HK-2 (cell line): Measurements from ENCODE around the gene THAP4.

Experiments
- DNase-seq: peaks from one replicate; pipeline ENCODE4 v3.0.0-alpha.2; 2018; ENCODE audit not compliant: unreplicated experiment

Gene THAP4

GRCh38 chr2:241564596-241565410 lies 72.2 kb downstream of the THAP4 start:
- DNase-seq = no peak

- no peak for DNase-seq
Observed at GRCh38 chr2:241563981-241564595, 72.9 kb downstream of the THAP4 start.

GRCh38 chr2:241563571-241563980 lies 73.4 kb downstream of the THAP4 start:
- DNase-seq = no peak

GRCh38 chr2:241563031-241563507 lies 73.9 kb downstream of the THAP4 start:
- DNase-seq = no peak

GRCh38 chr2:241562269-241562891 lies 74.6 kb downstream of the THAP4 start:
- DNase-seq = no peak

GRCh38 chr2:241561832-241562231 lies 75.1 kb downstream of the THAP4 start:
- peak; percentile 79 for DNase-seq

GRCh38 chr2:241560883-241561474 lies 76.0 kb downstream of the THAP4 start:
- DNase-seq = no peak

- no peak for DNase-seq
Observed at GRCh38 chr2:241560162-241560882, 76.6 kb downstream of the THAP4 start.

GRCh38 chr2:241559323-241560161 lies 77.4 kb downstream of the THAP4 start:
- peak; percentile 63 for DNase-seq

- peak; percentile 87 for DNase-seq
Observed at GRCh38 chr2:241558532-241559322, 78.2 kb downstream of the THAP4 start, which contains the start of gene BOK. BOK (plus strand) TSS chr2:241558745; CDS start chr2:241559484, 739 bp downstream.

GRCh38 chr2:241556746-241557145 lies 80.2 kb downstream of the THAP4 start:
- DNase-seq = no peak

GRCh38 chr2:241555711-241556110 lies 81.2 kb downstream of the THAP4 start:
- DNase-seq = no peak

GRCh38 chr2:241554610-241555322 lies 82.2 kb downstream of the THAP4 start:
- DNase-seq = no peak

- no peak for DNase-seq
Observed at GRCh38 chr2:241553981-241554380, 83.0 kb downstream of the THAP4 start.

GRCh38 chr2:241553512-241553830 lies 83.5 kb downstream of the THAP4 start:
- no peak for DNase-seq

- DNase-seq = no peak
Observed at GRCh38 chr2:241551998-241552737, 84.8 kb downstream of the THAP4 start.

GRCh38 chr2:241551599-241551997 lies 85.4 kb downstream of the THAP4 start:
- DNase-seq = no peak
